ENCODE data around the gene CCPG1. TPM values are rescaled to one million over a fixed set of nuclear protein-coding genes. Genes with fewer than 3 reads are reported as not detected.

Gene CCPG1
- total and polyA plus RNA-seq, 2 of the 13 experiments (the other 11 are each of a cell fraction or from before 2014, with no cell fraction given): 16.1 to 19.5 TPM

DNA sequence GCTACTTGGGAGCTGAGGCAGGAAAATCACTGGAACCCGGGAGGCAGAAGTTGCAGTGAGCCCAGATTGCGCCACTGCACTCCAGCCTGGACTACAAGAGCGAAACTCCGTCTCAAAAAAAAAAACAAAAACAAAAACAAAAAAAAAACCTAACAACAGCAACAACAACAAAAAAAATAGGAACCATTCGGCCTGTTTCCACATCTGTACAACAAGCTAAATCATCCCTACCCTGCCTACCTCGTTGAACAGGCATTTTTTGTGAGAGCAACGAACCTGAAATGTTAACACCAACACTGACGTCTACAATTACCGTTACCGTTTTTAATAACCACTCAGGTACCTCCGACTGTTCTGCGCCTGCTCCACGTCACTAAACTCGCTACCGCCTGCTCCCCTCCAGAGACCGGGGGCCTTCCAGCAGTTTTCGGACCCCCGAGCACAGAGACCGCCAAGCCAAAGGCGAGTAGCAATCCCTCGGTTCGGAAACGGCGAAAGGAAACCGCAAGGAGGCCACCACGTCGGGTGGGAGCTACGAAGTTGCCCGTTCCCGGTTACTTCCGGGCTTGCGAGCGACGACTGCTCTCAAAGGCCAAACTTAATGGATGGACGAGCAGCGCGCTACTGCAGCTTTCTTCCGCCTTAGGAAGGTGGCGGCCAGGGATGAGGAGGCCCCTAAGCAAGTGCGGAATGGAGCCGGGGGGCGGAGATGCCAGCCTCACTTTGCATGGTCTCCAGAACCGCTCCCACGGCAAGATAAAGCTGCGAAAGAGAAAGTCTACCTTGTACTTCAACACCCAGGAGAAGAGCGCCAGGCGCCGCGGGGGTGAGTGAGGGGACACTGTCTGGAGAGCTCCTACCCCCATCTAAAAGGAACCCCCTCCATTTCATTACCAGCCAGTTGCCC, 89.3 kb downstream of the CCPG1 start, which contains the start of the genes PIGB and PIGBOS1 (continued):
- TF ChIP-seq, protein P1, sequence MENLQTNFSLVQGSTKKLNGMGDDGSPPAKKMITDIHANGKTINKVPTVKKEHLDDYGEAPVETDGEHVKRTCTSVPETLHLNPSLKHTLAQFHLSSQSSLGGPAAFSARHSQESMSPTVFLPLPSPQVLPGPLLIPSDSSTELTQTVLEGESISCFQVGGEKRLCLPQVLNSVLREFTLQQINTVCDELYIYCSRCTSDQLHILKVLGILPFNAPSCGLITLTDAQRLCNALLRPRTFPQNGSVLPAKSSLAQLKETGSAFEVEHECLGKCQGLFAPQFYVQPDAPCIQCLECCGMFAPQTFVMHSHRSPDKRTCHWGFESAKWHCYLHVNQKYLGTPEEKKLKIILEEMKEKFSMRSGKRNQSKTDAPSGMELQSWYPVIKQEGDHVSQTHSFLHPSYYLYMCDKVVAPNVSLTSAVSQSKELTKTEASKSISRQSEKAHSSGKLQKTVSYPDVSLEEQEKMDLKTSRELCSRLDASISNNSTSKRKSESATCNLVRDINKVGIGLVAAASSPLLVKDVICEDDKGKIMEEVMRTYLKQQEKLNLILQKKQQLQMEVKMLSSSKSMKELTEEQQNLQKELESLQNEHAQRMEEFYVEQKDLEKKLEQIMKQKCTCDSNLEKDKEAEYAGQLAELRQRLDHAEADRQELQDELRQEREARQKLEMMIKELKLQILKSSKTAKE (CRISPR knock-in tag; IDR thresholded peaks at IDR 0.05; ENCODE audit: borderline replicate concordance): peak; percentile 27; the same call in 1 of the 2 replicates
- TF ChIP-seq ZFP41 (CRISPR knock-in tag; IDR thresholded peaks at IDR 0.05; ENCODE audit: borderline replicate concordance) (no peak), ARHGAP35 (CRISPR knock-in tag; IDR thresholded peaks at IDR 0.05; ENCODE audit: borderline replicate concordance) (peak; percentile 71; the same call in 1 of the 2 replicates), ZNF280D (CRISPR knock-in tag; IDR thresholded peaks at IDR 0.05) (peak; percentile 51), PHB2 (IDR thresholded peaks at IDR 0.05; ENCODE audit: partially characterized antibody) (no peak), KLF12 (CRISPR knock-in tag; IDR thresholded peaks at IDR 0.05; ENCODE audit: borderline replicate concordance) (no peak), ZBTB38 (CRISPR knock-in tag; IDR thresholded peaks at IDR 0.05) (no peak), DMAP1 (CRISPR knock-in tag; IDR thresholded peaks at IDR 0.05) (peak; percentile 85; the same call in 1 of the 2 replicates), SMAD9 (CRISPR knock-in tag; IDR thresholded peaks at IDR 0.05) (no peak), CREM (IDR thresholded peaks at IDR 0.05) (peak; percentile 75), CREM (CRISPR knock-in tag; IDR thresholded peaks at IDR 0.05) (no peak), CSRNP1 (CRISPR knock-in tag; IDR thresholded peaks at IDR 0.05) (0 out of 2 replicates have a peak, but pooled peaks have one; percentile 4), NFYB (CRISPR knock-in tag; IDR thresholded peaks at IDR 0.05) (no peak), ZNF773 (CRISPR knock-in tag; IDR thresholded peaks at IDR 0.05; ENCODE audit: borderline replicate concordance) (peak; percentile 27; the same call in 1 of the 2 replicates), HMG20A (CRISPR knock-in tag; IDR thresholded peaks at IDR 0.05; ENCODE audit: borderline replicate concordance) (no peak; the same call in 1 of the 2 replicates), ZFP82 (CRISPR knock-in tag; IDR thresholded peaks at IDR 0.05; ENCODE audit: borderline replicate concordance) (no peak), JARID2 (CRISPR knock-in tag; IDR thresholded peaks at IDR 0.05; ENCODE audit: insufficient replicate concordance) (peak; percentile 54), NCOR1 (IDR thresholded peaks at IDR 0.05; ENCODE audit: borderline replicate concordance, low read length) (no peak)
- TF ChIP-seq, protein P2, sequence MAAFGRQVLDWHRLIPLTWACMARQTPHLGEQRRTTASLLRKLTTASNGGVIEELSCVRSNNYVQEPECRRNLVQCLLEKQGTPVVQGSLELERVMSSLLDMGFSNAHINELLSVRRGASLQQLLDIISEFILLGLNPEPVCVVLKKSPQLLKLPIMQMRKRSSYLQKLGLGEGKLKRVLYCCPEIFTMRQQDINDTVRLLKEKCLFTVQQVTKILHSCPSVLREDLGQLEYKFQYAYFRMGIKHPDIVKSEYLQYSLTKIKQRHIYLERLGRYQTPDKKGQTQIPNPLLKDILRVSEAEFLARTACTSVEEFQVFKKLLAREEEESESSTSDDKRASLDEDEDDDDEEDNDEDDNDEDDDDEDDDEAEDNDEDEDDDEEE (CRISPR knock-in tag; IDR thresholded peaks at IDR 0.05): no peak
- TF ChIP-seq, protein P3, sequence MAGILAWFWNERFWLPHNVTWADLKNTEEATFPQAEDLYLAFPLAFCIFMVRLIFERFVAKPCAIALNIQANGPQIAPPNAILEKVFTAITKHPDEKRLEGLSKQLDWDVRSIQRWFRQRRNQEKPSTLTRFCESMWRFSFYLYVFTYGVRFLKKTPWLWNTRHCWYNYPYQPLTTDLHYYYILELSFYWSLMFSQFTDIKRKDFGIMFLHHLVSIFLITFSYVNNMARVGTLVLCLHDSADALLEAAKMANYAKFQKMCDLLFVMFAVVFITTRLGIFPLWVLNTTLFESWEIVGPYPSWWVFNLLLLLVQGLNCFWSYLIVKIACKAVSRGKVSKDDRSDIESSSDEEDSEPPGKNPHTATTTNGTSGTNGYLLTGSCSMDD (CRISPR knock-in tag; IDR thresholded peaks at IDR 0.05): no peak

Data from HepG2 (cell line).